Suprapubic skin (tissue), 4 donors: ENCODE results near the gene OTUB2. TPM values are rescaled to one million over a fixed set of nuclear protein-coding genes. Genes with fewer than 3 reads are reported as not detected.
A peak's percentile ranks its signal among the peaks of the same experiment; 100 is the strongest.

ENCODE experiments used
- DNase-seq, 2 donors: peaks; one replicate each; pipeline ENCODE4 v3.0.0-alpha.2; 2019; ENCODE audit warnings: low spot score in 2 of 2
- H3K27ac ChIP-seq: fragments of 200-600 bp; sonication (generic); one replicate; pipeline ENCODE4 v1.5.1; 2019
- H3K27me3 ChIP-seq: fragments of 200-600 bp; sonication (generic); one replicate; pipeline ENCODE4 v1.5.1; 2019
- H3K36me3 ChIP-seq: fragments of 200-600 bp; sonication (generic); one replicate; pipeline ENCODE4 v1.5.1; 2019
- H3K4me1 ChIP-seq: fragments of 200-600 bp; sonication (generic); one replicate; pipeline ENCODE4 v1.5.1; 2019
- H3K4me3 ChIP-seq: fragments of 200-600 bp; sonication (generic); one replicate; pipeline ENCODE4 v1.5.1; 2019; ENCODE audit warnings: mild to moderate bottlenecking
- H3K9me3 ChIP-seq: fragments of 200-600 bp; sonication (generic); one replicate; pipeline ENCODE4 v1.5.1; 2019
- CTCF ChIP-seq, 2 donors: fragments of 200-600 bp in 1 of 2; fragments of 450-650 bp in 1 of 2; sonication (generic) in 1 of 2; IDR thresholded peaks; one replicate each; pipeline ENCODE4 v1.5.1; 2016 to 2019; ENCODE audit warnings: antibody characterized with exemption in 2 of 2, mild to moderate bottlenecking in 1 of 2, moderate library complexity in 1 of 2
- EP300 ChIP-seq: sonication (generic); formaldehyde crosslinking; IDR thresholded peaks from one replicate; pipeline ENCODE4 v1.6.1; 2017; ENCODE audit warnings: antibody characterized with exemption
- POLR2A ChIP-seq, 2 donors: fragments of 450-650 bp; IDR thresholded peaks; one replicate each; pipeline ENCODE4 v1.6.1; 2017; ENCODE audit warnings: antibody characterized with exemption in 2 of 2, mild to moderate bottlenecking in 2 of 2, moderate library complexity in 2 of 2
- POLR2AphosphoS5 ChIP-seq, 3 donors: sonication (generic); formaldehyde crosslinking; IDR thresholded peaks; one replicate each; pipeline ENCODE4 v1.6.1; 2017; ENCODE audit warnings: antibody characterized with exemption in 3 of 3
- WGBS: methylation state at CpG from one replicate; pipeline ENCODE4 v1.1.5; 2018; 5-methylcytosine and 5-hydroxymethylcytosine counted together
- total RNA-seq, 4 donors: library from RNA; depleted of rRNA; stranded (reverse); fragments of >200 nt; gene quantifications; one replicate each; pipeline ENCODE4 v1.1.0, GENCODE V29; 2016

OTUB2 gene
- total RNA-seq, 4 donors from 2014 or later = 7.2 to 35.5 (median 14.3) TPM

DNA sequence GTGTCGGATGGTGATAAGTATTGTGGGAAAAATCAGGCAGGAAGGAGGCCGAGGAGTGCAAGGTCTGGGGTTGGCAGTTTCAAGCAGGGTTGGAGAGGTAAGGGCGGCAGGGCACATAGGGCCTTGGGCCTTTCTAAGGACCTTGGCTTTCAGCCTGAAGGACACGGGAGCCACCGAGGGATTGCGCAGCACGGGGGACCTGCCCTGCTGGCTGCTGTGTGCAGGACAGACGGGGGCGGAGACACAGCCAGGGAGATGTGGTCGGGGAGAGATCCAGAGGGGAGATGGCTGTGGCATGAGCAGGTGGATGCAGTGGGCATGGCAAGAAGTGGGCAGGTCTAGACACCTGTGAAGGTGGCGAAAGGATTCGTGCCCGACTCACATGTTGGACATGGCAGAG is 14.7 kb downstream of the OTUB2 start:
- DNase-seq = no peak
- peaks cover 6% of the 10 kb centered on the region for H3K4me1 ChIP-seq
- no peak overlapping the region for H3K27ac ChIP-seq
- no peaks in the 10 kb centered on the region for H3K9me3 ChIP-seq
- WGBS = 90% methylated on average over 13 of the region's 13 CpGs
- H3K36me3 ChIP-seq = peaks cover 25% of the 10 kb centered on the region
- H3K27me3 ChIP-seq = no peaks in the 10 kb centered on the region
- no peak overlapping the region for H3K4me3 ChIP-seq
- TF ChIP-seq POLR2A (IDR thresholded peaks at IDR 0.05) (no peak), EP300 (no peak), CTCF (IDR thresholded peaks at IDR 0.05) (no peak), POLR2AphosphoS5 (IDR thresholded peaks at IDR 0.05) (no peak)

DNA sequence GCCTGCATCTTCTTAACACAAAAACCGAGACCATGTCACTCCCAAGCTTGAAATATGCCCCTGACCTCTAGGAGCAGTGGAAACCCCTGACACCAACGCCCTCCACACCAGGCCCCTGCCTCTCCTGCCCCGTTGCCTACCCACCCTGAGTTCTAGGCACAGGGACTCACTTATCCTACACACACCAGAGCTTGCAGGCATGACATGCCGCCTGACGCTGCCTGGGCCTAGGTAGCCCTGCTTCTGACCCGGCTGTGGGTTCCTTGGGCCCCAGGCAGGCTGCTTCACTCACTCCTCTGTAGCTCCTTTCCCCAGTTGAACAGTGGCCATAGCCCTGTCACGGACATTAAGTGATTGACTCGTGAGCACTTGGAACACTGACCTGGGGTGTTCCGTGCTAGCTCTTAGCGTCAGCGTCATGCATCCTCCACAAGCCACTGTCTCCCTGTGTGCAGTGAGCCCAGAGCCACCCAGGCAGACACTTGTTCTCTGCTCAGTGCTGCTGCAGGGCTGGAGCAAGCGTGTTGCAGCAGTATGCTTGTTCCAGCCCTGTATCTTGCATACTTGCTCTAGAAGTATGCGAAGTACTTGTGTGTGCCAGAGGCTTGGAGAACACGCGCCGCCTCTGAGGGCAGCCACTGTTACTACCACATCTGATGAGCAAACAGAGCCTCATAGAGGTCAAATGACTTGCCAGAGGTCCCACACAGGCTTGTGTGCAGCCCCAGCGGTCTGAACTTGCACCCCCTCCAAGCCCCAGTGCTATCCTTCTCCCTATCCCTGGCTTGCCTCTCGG is 15.6 kb downstream of the OTUB2 start:
- no peak for DNase-seq
- Histone ChIP-seq H3K4me1 (peaks cover 6% of the 10 kb centered on the region), H3K27ac (no peak overlapping the region), H3K9me3 (no peaks in the 10 kb centered on the region), H3K36me3 (peaks cover 34% of the 10 kb centered on the region), H3K4me3 (no peak overlapping the region), H3K27me3 (no peaks in the 10 kb centered on the region)
- 68% methylated on average over 16 of the region's 18 CpGs for WGBS
- no peak for TF ChIP-seq POLR2A (IDR thresholded peaks at IDR 0.05)
- no peak for TF ChIP-seq POLR2AphosphoS5 (IDR thresholded peaks at IDR 0.05)

DNA sequence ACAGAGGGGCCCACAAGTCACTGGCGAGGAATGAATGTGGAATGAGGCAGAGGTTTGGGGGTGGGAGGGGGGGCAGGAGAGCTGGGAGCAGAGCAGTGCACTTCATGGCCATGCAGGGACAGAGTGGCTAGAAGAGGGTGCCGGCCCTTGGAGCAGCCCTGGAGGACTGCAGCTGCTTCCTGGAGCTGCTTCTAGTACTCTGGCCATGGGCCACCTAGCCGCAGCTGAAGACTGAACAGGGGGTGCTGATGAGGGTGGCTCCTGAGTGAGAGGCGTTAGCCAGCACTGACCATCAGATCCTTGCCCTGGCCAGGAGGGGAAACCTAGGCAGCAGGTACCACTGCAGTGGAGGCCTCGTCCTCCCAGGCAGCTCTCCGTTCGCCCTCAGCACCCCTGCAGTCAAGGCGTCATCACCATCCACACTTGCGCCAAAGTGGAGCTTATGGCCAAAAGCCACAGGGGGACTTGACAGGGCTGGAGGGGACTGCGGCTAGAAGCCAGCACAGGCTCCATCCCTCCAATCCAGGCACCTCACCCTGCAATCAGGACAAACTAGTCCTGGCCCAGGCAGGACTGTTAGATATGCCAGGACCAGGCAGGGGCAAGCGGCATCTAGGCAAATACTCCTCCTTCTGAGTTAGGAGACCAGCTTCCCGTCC is 16.4 kb downstream of the OTUB2 start:
- no peaks in the 10 kb centered on the region for H3K27me3 ChIP-seq
- WGBS = 66% methylated on average over 6 of the region's 12 CpGs
- H3K9me3 ChIP-seq = no peaks in the 10 kb centered on the region
- H3K27ac ChIP-seq = no peak overlapping the region
- DNase-seq = peak in 1 of 2 donors; percentile 51
- H3K36me3 ChIP-seq = peaks cover 42% of the 10 kb centered on the region
- no peak for TF ChIP-seq EP300
- TF ChIP-seq CTCF (IDR thresholded peaks at IDR 0.05) = no peak
- TF ChIP-seq POLR2AphosphoS5 (IDR thresholded peaks at IDR 0.05) = no peak
- TF ChIP-seq POLR2A (IDR thresholded peaks at IDR 0.05) = no peak
- H3K4me1 ChIP-seq = peaks cover 6% of the 10 kb centered on the region
- no peak overlapping the region for H3K4me3 ChIP-seq

DNA sequence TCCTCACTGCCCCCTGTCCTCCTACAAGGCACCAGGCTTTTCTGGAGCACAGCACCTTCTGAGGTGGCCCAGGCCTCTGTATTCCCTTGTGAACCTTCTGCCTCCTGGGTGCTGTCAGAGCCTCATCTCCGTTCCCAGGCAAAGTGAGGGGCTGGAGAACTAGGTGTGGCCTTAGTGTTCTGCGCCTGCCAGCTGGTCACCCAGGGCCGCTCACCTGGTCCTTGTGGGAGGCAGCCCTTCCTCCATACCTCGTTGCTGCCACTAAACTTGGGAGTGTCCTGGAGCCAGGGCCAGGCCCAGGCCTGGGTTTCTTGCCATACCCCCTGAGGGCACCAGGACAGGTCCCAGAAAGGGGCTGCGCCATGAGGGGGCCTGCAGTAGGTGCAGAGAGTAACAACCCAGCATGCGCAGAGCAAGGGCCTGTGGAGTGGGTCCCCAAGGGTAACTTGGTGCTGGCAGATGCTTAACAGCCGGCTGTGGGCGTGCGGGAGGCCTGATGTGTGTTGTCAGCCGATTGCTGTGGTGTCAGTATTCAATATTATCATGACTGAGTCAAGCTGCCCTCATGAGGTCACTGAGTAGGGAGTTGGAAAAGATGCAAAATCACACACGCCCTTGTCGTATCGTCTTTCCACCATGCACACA is 17.1 kb downstream of the OTUB2 start:
- TF ChIP-seq EP300 (no peak), CTCF (IDR thresholded peaks at IDR 0.05) (no peak), POLR2A (IDR thresholded peaks at IDR 0.05) (no peak), POLR2AphosphoS5 (IDR thresholded peaks at IDR 0.05) (no peak)
- Histone ChIP-seq H3K27me3 (no peaks in the 10 kb centered on the region), H3K9me3 (no peaks in the 10 kb centered on the region), H3K27ac (no peak overlapping the region), H3K36me3 (peaks cover 49% of the 10 kb centered on the region), H3K4me3 (no peak overlapping the region), H3K4me1 (peaks cover 6% of the 10 kb centered on the region)
- WGBS = 67% methylated on average over 6 of the region's 13 CpGs
- DNase-seq = peak in 1 of 2 donors; percentile 48

- Histone ChIP-seq H3K4me3 (no peak overlapping the region), H3K27me3 (no peaks in the 10 kb centered on the region), H3K9me3 (no peaks in the 10 kb centered on the region), H3K36me3 (peaks cover 56% of the 10 kb centered on the region), H3K4me1 (peaks cover 6% of the 10 kb centered on the region), H3K27ac (no peak overlapping the region)
- DNase-seq = peak in 1 of 2 donors; percentile 46
- WGBS = 83% methylated on average over 14 of the region's 14 CpGs
- no peak for TF ChIP-seq CTCF (IDR thresholded peaks at IDR 0.05)
These were observed 17.8 kb downstream of the OTUB2 start for GRCh38 chr14:94043756-94044475.
